PC-9 (cell line): Measurements from ENCODE around the gene CLEC4D.

Source experiments
- EZH2 ChIP-seq: fragments of 200-600 bp; sonication (generic); IDR thresholded peaks from 2 replicates; pipeline ENCODE4 v1.8.0; 2017; ENCODE audit warnings: antibody characterized with exemption, low read depth
- TF ChIP-seq, protein P1 (sequence below): fragments of 200-600 bp; sonication (generic); conservative IDR thresholded peaks from 2 replicates; pipeline ENCODE4 v1.6.1; 2017; ENCODE audit warnings: mixed run types, antibody characterized with exemption, mild to moderate bottlenecking, moderate library complexity

DNA sequence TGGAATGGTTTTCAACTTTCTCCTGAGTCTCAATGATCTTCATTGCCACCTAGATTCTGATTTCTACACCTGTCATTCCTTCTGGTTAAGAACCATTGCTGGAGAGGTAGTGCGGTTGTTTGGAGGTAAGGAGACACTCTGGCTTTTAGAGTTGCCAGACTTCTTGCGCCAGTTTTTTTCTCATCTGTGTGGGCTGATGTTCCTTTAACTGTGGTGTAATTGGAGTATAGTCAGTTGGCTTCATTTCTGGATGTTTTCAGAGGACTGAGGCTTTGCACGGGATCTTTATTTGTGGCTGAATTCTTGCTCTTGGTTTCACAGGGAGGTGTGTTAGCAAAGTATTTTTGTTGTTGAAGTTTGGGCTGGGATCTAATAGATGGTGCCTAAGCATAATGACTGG, 5.7 kb upstream of the CLEC4D start:
- TF ChIP-seq, protein P1, sequence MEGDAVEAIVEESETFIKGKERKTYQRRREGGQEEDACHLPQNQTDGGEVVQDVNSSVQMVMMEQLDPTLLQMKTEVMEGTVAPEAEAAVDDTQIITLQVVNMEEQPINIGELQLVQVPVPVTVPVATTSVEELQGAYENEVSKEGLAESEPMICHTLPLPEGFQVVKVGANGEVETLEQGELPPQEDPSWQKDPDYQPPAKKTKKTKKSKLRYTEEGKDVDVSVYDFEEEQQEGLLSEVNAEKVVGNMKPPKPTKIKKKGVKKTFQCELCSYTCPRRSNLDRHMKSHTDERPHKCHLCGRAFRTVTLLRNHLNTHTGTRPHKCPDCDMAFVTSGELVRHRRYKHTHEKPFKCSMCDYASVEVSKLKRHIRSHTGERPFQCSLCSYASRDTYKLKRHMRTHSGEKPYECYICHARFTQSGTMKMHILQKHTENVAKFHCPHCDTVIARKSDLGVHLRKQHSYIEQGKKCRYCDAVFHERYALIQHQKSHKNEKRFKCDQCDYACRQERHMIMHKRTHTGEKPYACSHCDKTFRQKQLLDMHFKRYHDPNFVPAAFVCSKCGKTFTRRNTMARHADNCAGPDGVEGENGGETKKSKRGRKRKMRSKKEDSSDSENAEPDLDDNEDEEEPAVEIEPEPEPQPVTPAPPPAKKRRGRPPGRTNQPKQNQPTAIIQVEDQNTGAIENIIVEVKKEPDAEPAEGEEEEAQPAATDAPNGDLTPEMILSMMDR: no peak
- no peak for TF ChIP-seq EZH2
